Measurements from ENCODE around the gene SLC18B1.

Gene SLC18B1

GRCh38 chr6:132741281-132741680 is 57.2 kb downstream of the SLC18B1 start:
- no peak for DNase-seq (ENCODE audit: low spot score)

GRCh38 chr6:132736239-132736638 is 62.2 kb downstream of the SLC18B1 start:
- DNase-seq (ENCODE audit: low spot score) = no peak

GRCh38 chr6:132734694-132735236 is 63.7 kb downstream of the SLC18B1 start:
- no peak for DNase-seq (ENCODE audit: low spot score)

- no peak for DNase-seq (ENCODE audit: low spot score)
Observed at GRCh38 chr6:132733814-132734213, 64.6 kb downstream of the SLC18B1 start.

GRCh38 chr6:132733283-132733682 is 65.2 kb downstream of the SLC18B1 start:
- DNase-seq (ENCODE audit: low spot score) = no peak

GRCh38 chr6:132731086-132731485 is 67.4 kb downstream of the SLC18B1 start:
- no peak for DNase-seq (ENCODE audit: low spot score)

- DNase-seq (ENCODE audit: low spot score) = no peak
Observed at GRCh38 chr6:132730560-132730959, 67.9 kb downstream of the SLC18B1 start.

GRCh38 chr6:132728616-132729015 is 69.8 kb downstream of the SLC18B1 start:
- DNase-seq (ENCODE audit: low spot score) = no peak

- no peak for DNase-seq (ENCODE audit: low spot score)
Observed at GRCh38 chr6:132726608-132726975, 71.8 kb downstream of the SLC18B1 start.

- DNase-seq (ENCODE audit: low spot score) = no peak
Observed at GRCh38 chr6:132725947-132726607, 72.4 kb downstream of the SLC18B1 start.

GRCh38 chr6:132725471-132725870 is 73.0 kb downstream of the SLC18B1 start:
- DNase-seq (ENCODE audit: low spot score) = no peak

GRCh38 chr6:132719736-132720448 is 78.5 kb downstream of the SLC18B1 start:
- no peak for DNase-seq (ENCODE audit: low spot score)

Measured in LoVo (cell line).